ENCODE measurements around the gene C7orf33. TPM values are rescaled to one million over a fixed set of nuclear protein-coding genes. Genes with fewer than 3 reads are reported as not detected.

C7orf33 gene
- total RNA-seq, 1 experiment from 2014 or later, result not detected

GRCh38 chr7:148628011-148628410, 37.4 kb downstream of the C7orf33 start:
- H3K4me3 Mint-ChIP-seq (ENCODE audit: unreplicated experiment), result no peak overlapping the region
- no peaks in the 10 kb centered on the region for H3K36me3 Mint-ChIP-seq (ENCODE audit: insufficient read depth, unreplicated experiment)
- CTCF ChIA-PET, result no interaction called here
- BruUV-seq (replicated peaks), result no TSS peak
- no peak for DNase-seq (ENCODE audit: unreplicated experiment)
- peaks cover 47% of the 10 kb centered on the region for H3K27me3 Mint-ChIP-seq (ENCODE audit: insufficient read depth, unreplicated experiment)
- H3K4me1 Mint-ChIP-seq (ENCODE audit: insufficient read depth, unreplicated experiment), result peaks cover 5% of the 10 kb centered on the region
- TF ChIP-seq CTCF (IDR thresholded peaks at IDR 0.05; ENCODE audit: unreplicated experiment), result no peak
- POLR2A ChIA-PET, result no interaction called here
- H3K27ac Mint-ChIP-seq (ENCODE audit: low read depth, unreplicated experiment), result no peak overlapping the region
- H3K9me3 Mint-ChIP-seq (ENCODE audit: unreplicated experiment), result no peaks in the 10 kb centered on the region
- intact Hi-C loops (cut with micrococcal nuclease), result no loop called here

- ChIA-PET POLR2A (no interaction called here), CTCF (interaction anchor here (0.7 kb wide), 1 partner anchor 93 kb away, joined by 3 read pairs; no protein-coding TSS in a partner anchor)
- intact Hi-C loops (cut with micrococcal nuclease), result no loop called here
- peaks cover 49% of the 10 kb centered on the region for H3K27me3 Mint-ChIP-seq (ENCODE audit: insufficient read depth, unreplicated experiment)
- no peaks in the 10 kb centered on the region for H3K9me3 Mint-ChIP-seq (ENCODE audit: unreplicated experiment)
- no peak overlapping the region for H3K4me3 Mint-ChIP-seq (ENCODE audit: unreplicated experiment)
- H3K36me3 Mint-ChIP-seq (ENCODE audit: insufficient read depth, unreplicated experiment), result no peaks in the 10 kb centered on the region
- no peak overlapping the region for H3K27ac Mint-ChIP-seq (ENCODE audit: low read depth, unreplicated experiment)
- TF ChIP-seq CTCF (IDR thresholded peaks at IDR 0.05; ENCODE audit: unreplicated experiment), result no peak
- H3K4me1 Mint-ChIP-seq (ENCODE audit: insufficient read depth, unreplicated experiment), result no peaks in the 10 kb centered on the region
- BruUV-seq (replicated peaks), result no TSS peak
- DNase-seq (ENCODE audit: unreplicated experiment), result no peak
Measured at GRCh38 chr7:148630078-148630477, 39.5 kb downstream of the C7orf33 start.

- Mint-ChIP-seq H3K4me1 (ENCODE audit: insufficient read depth, unreplicated experiment) (no peaks in the 10 kb centered on the region), H3K27ac (ENCODE audit: low read depth, unreplicated experiment) (no peak overlapping the region), H3K4me3 (ENCODE audit: unreplicated experiment) (no peak overlapping the region), H3K9me3 (ENCODE audit: unreplicated experiment) (no peaks in the 10 kb centered on the region), H3K27me3 (ENCODE audit: insufficient read depth, unreplicated experiment) (peaks cover 45% of the 10 kb centered on the region), H3K36me3 (ENCODE audit: insufficient read depth, unreplicated experiment) (no peaks in the 10 kb centered on the region)
- intact Hi-C loops (cut with micrococcal nuclease), result no loop called here
- DNase-seq (ENCODE audit: unreplicated experiment), result peak; percentile 11
- ChIA-PET POLR2A (interaction anchor here (0.7 kb wide), 1 partner anchor 10 kb away, joined by 4 read pairs; no protein-coding TSS in a partner anchor), CTCF (no interaction called here)
- TF ChIP-seq CTCF (IDR thresholded peaks at IDR 0.05; ENCODE audit: unreplicated experiment), result no peak
- no TSS peak for BruUV-seq (replicated peaks)
Measured at GRCh38 chr7:148633761-148634160, 43.2 kb downstream of the C7orf33 start.

DNA sequence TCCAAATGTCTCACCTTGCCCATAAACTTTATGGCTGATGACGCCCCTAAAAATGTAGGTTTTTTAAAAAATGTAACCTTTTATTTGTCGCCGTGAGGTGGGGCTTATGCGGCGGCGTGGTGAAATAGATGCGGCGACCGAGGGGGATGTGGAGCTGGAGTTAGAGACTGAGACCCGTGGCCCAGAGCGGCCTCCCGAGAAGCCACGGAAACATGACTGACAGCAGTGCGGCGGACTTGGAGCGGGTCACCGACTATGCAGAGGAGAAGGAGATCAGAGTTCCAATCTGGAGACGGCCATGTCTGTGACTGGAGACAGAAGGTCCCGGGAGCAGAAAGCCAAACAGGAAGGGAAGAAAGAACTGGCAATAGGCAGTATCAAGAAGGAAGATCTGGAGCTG, 46.5 kb downstream of the C7orf33 start:
- H3K4me3 Mint-ChIP-seq (ENCODE audit: unreplicated experiment), result no peak overlapping the region
- BruUV-seq (replicated peaks), result no TSS peak
- intact Hi-C loops (cut with micrococcal nuclease), result no loop called here
- no peaks in the 10 kb centered on the region for H3K9me3 Mint-ChIP-seq (ENCODE audit: unreplicated experiment)
- DNase-seq (ENCODE audit: unreplicated experiment), result no peak
- H3K4me1 Mint-ChIP-seq (ENCODE audit: insufficient read depth, unreplicated experiment), result no peaks in the 10 kb centered on the region
- TF ChIP-seq CTCF (IDR thresholded peaks at IDR 0.05; ENCODE audit: unreplicated experiment), result no peak
- ChIA-PET CTCF (interaction anchor here (0.5 to 1.1 kb wide), 3 partner anchors 35 to 673 kb away, joined by 3 read pairs; partner anchors contain the start of gene CUL1), POLR2A (no interaction called here)
- H3K36me3 Mint-ChIP-seq (ENCODE audit: insufficient read depth, unreplicated experiment), result no peaks in the 10 kb centered on the region
- H3K27ac Mint-ChIP-seq (ENCODE audit: low read depth, unreplicated experiment), result no peak overlapping the region
- peaks cover 12% of the 10 kb centered on the region for H3K27me3 Mint-ChIP-seq (ENCODE audit: insufficient read depth, unreplicated experiment)

Data from MCF 10A (cell line).